GM23248 (cell line): ENCODE measurements around the gene DLG2.

Source experiments
- EZH2 ChIP-seq: fragments of 200-600 bp; sonication (generic); IDR thresholded peaks from 2 replicates; pipeline ENCODE4 v1.6.1; 2018; ENCODE audit warnings: antibody characterized with exemption, mild to moderate bottlenecking; ENCODE audit not compliant: insufficient read depth, poor library complexity, severe bottlenecking
- EZH2phosphoT487 ChIP-seq: fragments of 200-600 bp; sonication (generic); IDR thresholded peaks from 2 replicates; pipeline ENCODE4 v1.6.1; 2018; ENCODE audit warnings: antibody characterized with exemption, moderate library complexity, mild to moderate bottlenecking, low read depth; ENCODE audit not compliant: insufficient read depth

- TF ChIP-seq EZH2phosphoT487 (no peak), EZH2 (no peak)
Observed at GRCh38 chr11:83764643-83765042, 1862.5 kb downstream of the DLG2 start.
